OCI-M2 (cell line): ENCODE data around the gene RBFA.

Experiments
- DNase-seq: peaks from one replicate; lab custom pipeline; 2025; ENCODE audit not compliant: unreplicated experiment; lab: John Stamatoyannopoulos, UW

Gene RBFA

GRCh38 chr18:80070825-80071224 is 36.6 kb downstream of the RBFA start:
- no peak for DNase-seq

- DNase-seq = no peak
Measured at GRCh38 chr18:80074183-80074582, 39.9 kb downstream of the RBFA start.

GRCh38 chr18:80074697-80075096 is 40.5 kb downstream of the RBFA start:
- no peak for DNase-seq

GRCh38 chr18:80075940-80076339 is 41.7 kb downstream of the RBFA start:
- DNase-seq = no peak

GRCh38 chr18:80076379-80076778 is 42.1 kb downstream of the RBFA start:
- no peak for DNase-seq

GRCh38 chr18:80077873-80078272 is 43.6 kb downstream of the RBFA start:
- DNase-seq = no peak
